Nephron (organoid): Measurements from ENCODE around the gene SLC1A1.
A peak's percentile ranks its signal among the peaks of the same experiment; 100 is the strongest.

Source experiments
- H3K27ac Mint-ChIP-seq, 3 experiments: 2 replicates each; pipeline ENCODE4 v1.8.0; 2020; ENCODE audit warnings: mixed read lengths in 3 of 3, mild to moderate bottlenecking in 2 of 3, moderate library complexity in 1 of 3
- H3K27me3 Mint-ChIP-seq: 2 replicates; pipeline ENCODE4 v1.8.0; 2021; ENCODE audit warnings: low read depth, mild to moderate bottlenecking, moderate library complexity, mixed read lengths
- H3K36me3 Mint-ChIP-seq: 2 replicates; pipeline ENCODE4 v1.8.0; 2020; ENCODE audit warnings: low read depth, mixed read lengths
- H3K4me1 Mint-ChIP-seq: 2 replicates; pipeline ENCODE4 v1.8.0; 2020; ENCODE audit warnings: mixed read lengths
- H3K4me3 Mint-ChIP-seq, 3 experiments: 2 replicates each; pipeline ENCODE4 v1.8.0; 2020; ENCODE audit warnings: mild to moderate bottlenecking in 3 of 3, mixed read lengths in 3 of 3, moderate library complexity in 2 of 3
- H3K9me3 Mint-ChIP-seq: 2 replicates; pipeline ENCODE4 v1.8.0; 2020; ENCODE audit warnings: mixed read lengths
- CTCF ChIP-seq, 3 experiments: fragments of 200-600 bp; sonication (generic); IDR thresholded peaks; one replicate each; pipeline ENCODE4 v1.5.0; 2021; ENCODE audit warnings: antibody characterized with exemption in 3 of 3; ENCODE audit not compliant: unreplicated experiment in 3 of 3

SLC1A1 gene

GRCh38 chr9:4581861-4582565, 91.7 kb downstream of the SLC1A1 start:
- peaks cover 37% of the 10 kb centered on the region for H3K4me1 Mint-ChIP-seq
- no peaks in the 10 kb centered on the region for H3K36me3 Mint-ChIP-seq
- no peaks in the 10 kb centered on the region for H3K9me3 Mint-ChIP-seq
- no peak for TF ChIP-seq CTCF (IDR thresholded peaks at IDR 0.05; ENCODE audit: unreplicated experiment in 3 of 3)
- peaks cover 21% of the 10 kb centered on the region for H3K27me3 Mint-ChIP-seq
- peak overlapping the region in 1 of 3 experiments; percentile 65 for H3K27ac Mint-ChIP-seq
- H3K4me3 Mint-ChIP-seq: no peak overlapping the region

DNA sequence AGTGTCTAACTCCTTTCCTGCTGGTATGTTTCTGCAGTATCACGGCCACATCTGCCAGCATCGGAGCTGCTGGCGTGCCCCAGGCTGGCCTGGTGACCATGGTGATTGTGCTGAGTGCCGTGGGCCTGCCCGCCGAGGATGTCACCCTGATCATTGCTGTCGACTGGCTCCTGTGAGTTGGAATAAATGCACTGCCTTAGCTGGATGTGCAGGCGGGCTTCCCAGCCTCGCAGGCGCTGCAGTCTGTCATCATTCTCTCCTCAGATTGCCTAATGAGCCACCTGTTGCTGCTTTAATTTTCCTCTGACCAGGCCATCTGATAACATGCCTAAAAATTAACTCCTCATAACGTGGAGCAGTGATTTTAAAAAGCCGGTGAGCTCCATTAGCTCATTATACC, 92.7 kb downstream of the SLC1A1 start:
- Mint-ChIP-seq H3K4me3 (no peak overlapping the region), H3K27ac (no peak overlapping the region), H3K27me3 (peaks cover 21% of the 10 kb centered on the region), H3K9me3 (no peaks in the 10 kb centered on the region), H3K4me1 (peaks cover 38% of the 10 kb centered on the region), H3K36me3 (no peaks in the 10 kb centered on the region)
- TF ChIP-seq CTCF (IDR thresholded peaks at IDR 0.05; ENCODE audit: unreplicated experiment in 3 of 3): no peak

- TF ChIP-seq CTCF (IDR thresholded peaks at IDR 0.05; ENCODE audit: unreplicated experiment in 3 of 3): no peak
- H3K9me3 Mint-ChIP-seq: no peaks in the 10 kb centered on the region
- H3K4me1 Mint-ChIP-seq: peaks cover 32% of the 10 kb centered on the region
- peaks cover 21% of the 10 kb centered on the region for H3K27me3 Mint-ChIP-seq
- no peak overlapping the region for H3K27ac Mint-ChIP-seq
- H3K36me3 Mint-ChIP-seq: no peaks in the 10 kb centered on the region
- no peak overlapping the region for H3K4me3 Mint-ChIP-seq
These were observed 94.4 kb downstream of the SLC1A1 start for GRCh38 chr9:4584636-4585035.

DNA sequence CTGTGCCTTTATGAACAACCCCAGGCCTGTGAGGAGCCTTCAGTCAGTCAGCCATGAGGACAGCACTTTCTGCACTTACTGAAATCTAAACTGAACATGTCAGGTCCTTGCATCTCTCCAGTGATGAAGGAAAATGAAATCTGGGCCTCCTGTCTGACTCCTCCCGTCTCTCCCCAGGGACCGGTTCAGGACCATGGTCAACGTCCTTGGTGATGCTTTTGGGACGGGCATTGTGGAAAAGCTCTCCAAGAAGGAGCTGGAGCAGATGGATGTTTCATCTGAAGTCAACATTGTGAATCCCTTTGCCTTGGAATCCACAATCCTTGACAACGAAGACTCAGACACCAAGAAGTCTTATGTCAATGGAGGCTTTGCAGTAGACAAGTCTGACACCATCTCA, 94.9 kb downstream of the SLC1A1 start:
- H3K27me3 Mint-ChIP-seq: peaks cover 18% of the 10 kb centered on the region
- H3K9me3 Mint-ChIP-seq: no peaks in the 10 kb centered on the region
- TF ChIP-seq CTCF (IDR thresholded peaks at IDR 0.05; ENCODE audit: unreplicated experiment in 3 of 3): no peak
- no peak overlapping the region for H3K4me3 Mint-ChIP-seq
- H3K36me3 Mint-ChIP-seq: no peaks in the 10 kb centered on the region
- H3K4me1 Mint-ChIP-seq: peaks cover 31% of the 10 kb centered on the region
- H3K27ac Mint-ChIP-seq: no peak overlapping the region

- TF ChIP-seq CTCF (IDR thresholded peaks at IDR 0.05; ENCODE audit: unreplicated experiment in 3 of 3): no peak
- Mint-ChIP-seq H3K9me3 (no peaks in the 10 kb centered on the region), H3K4me1 (peaks cover 14% of the 10 kb centered on the region), H3K36me3 (no peaks in the 10 kb centered on the region), H3K27me3 (peaks cover 5% of the 10 kb centered on the region), H3K27ac (no peak overlapping the region), H3K4me3 (no peak overlapping the region)
These were observed 98.5 kb downstream of the SLC1A1 start for GRCh38 chr9:4588721-4589120.
